Panc1 (cell line): ENCODE data around the gene CCDC40. TPM values are rescaled to one million over a fixed set of nuclear protein-coding genes. Genes with fewer than 3 reads are reported as not detected.

Experiments used
- ATAC-seq: fragments of 200-7000 bp; cut with Tn5 transposase; 2 replicates; pipeline ENCODE4 v1.9.1; 2020; ENCODE audit warnings: mild to moderate bottlenecking, moderate library complexity
- BruUV-seq: library from RNA; stranded (reverse); fragments of 400-500 nt; replicated peaks from 2 replicates; lab custom pipeline; 2021; lab: Mats Ljungman, UMichigan
- CTCF ChIA-PET: fragments of 300-600 bp; sonication (Branson Sonifier 250); formaldehyde crosslinking; loops from one replicate; lab custom pipeline; 2022; ENCODE audit warnings: antibody characterized with exemption; lab: Charles Lee
- POLR2A ChIA-PET: fragments of 300-600 bp; sonication (Branson Sonifier 250); formaldehyde crosslinking; loops from one replicate; lab custom pipeline; 2022; ENCODE audit warnings: antibody characterized with exemption; lab: Charles Lee
- DNase-seq: peaks from one replicate; pipeline ENCODE4 v3.0.0-alpha.2; 2010; ENCODE audit warnings: low read depth, low spot score
- H3K27ac ChIP-seq: 2 replicates; pipeline ENCODE4 v1.5.1; 2011; ENCODE audit warnings: mild to moderate bottlenecking, low read length, inconsistent platforms
- H3K27me3 ChIP-seq: fragments of 200-500 bp; sonication (Bioruptor generic); 2 replicates; pipeline ENCODE4 v1.6.0; 2014; ENCODE audit warnings: low read length, inconsistent platforms; ENCODE audit not compliant: control insufficient read depth, insufficient read depth
- H3K36me3 ChIP-seq: fragments of 200-500 bp; sonication (Bioruptor generic); 2 replicates; pipeline ENCODE4 v1.5.1; 2014; ENCODE audit warnings: inconsistent platforms, mild to moderate bottlenecking, low read length, moderate library complexity; ENCODE audit not compliant: control insufficient read depth, insufficient read depth
- H3K4me1 ChIP-seq: 2 replicates; pipeline ENCODE4 v1.5.1; 2011; ENCODE audit warnings: inconsistent platforms, mild to moderate bottlenecking, low read length, moderate library complexity; ENCODE audit not compliant: control insufficient read depth, insufficient read depth
- H3K4me3 ChIP-seq, 2 experiments: 2 replicates each; pipeline ENCODE4 v1.5.1; 2011 to 2012; ENCODE audit warnings: low read depth in 2 of 2, low read length in 2 of 2, mild to moderate bottlenecking in 2 of 2, inconsistent platforms in 1 of 2, moderate library complexity in 1 of 2
- H3K9me3 ChIP-seq: fragments of 200-500 bp; sonication (Bioruptor generic); 2 replicates; pipeline ENCODE4 v1.5.1; 2014; ENCODE audit warnings: low read depth, mild to moderate bottlenecking, inconsistent platforms, low read length, moderate library complexity; ENCODE audit not compliant: control insufficient read depth, insufficient read depth
- CTCF ChIP-seq: fragments of 450-650 bp; IDR thresholded peaks from 2 replicates; pipeline ENCODE4 v1.5.1; 2017; ENCODE audit warnings: mild to moderate bottlenecking
- POLR2AphosphoS5 ChIP-seq: IDR thresholded peaks from 2 replicates; pipeline ENCODE4 v1.6.1; 2012; ENCODE audit warnings: mild to moderate bottlenecking, low read depth, low read length, moderate library complexity
- REST ChIP-seq, 2 experiments: IDR thresholded peaks; 2 replicates each; pipeline ENCODE4 v1.6.1; 2011 to 2012; ENCODE audit warnings: low read depth in 2 of 2, control low read depth in 1 of 2, low read length in 1 of 2, mild to moderate bottlenecking in 1 of 2, moderate library complexity in 1 of 2; ENCODE audit not compliant: insufficient read depth in 1 of 2
- SIN3A ChIP-seq: IDR thresholded peaks from 2 replicates; pipeline ENCODE4 v1.6.1; 2012; ENCODE audit warnings: low read depth, mild to moderate bottlenecking, low read length, moderate library complexity, borderline replicate concordance; ENCODE audit not compliant: insufficient read depth
- TCF7L2 ChIP-seq: IDR thresholded peaks from 2 replicates; pipeline ENCODE4 v1.6.1; 2011; ENCODE audit warnings: mild to moderate bottlenecking, low read depth, low read length, inconsistent platforms
- in situ Hi-C: cut with HindIII; loops from 2 replicates; pipeline ENCODE4 v1.10.0; 2016; ENCODE audit warnings: low sequenced_read_pairs, low pct_unique_long_range_greater_than_20kb
- intact Hi-C: fragments of 100-400 bp; cut with micrococcal nuclease; formaldehyde crosslinking; loops from one replicate; pipeline ENCODE4 v1.10.0; 2022; ENCODE audit not compliant: unreplicated experiment
- total RNA-seq: library from RNA; stranded (reverse); gene quantifications from one replicate; pipeline ENCODE4 v1.2.1, GENCODE V29; 2021; ENCODE audit not compliant: unreplicated experiment

CCDC40 gene
- total RNA-seq, 1 experiment from 2014 or later: 18.0 TPM

- in situ Hi-C loops: no loop called here
- POLR2A ChIA-PET: no interaction called here
- ATAC-seq: peak; percentile 40; the same call in 1 of the 2 replicates
These were observed 82.3 kb downstream of the CCDC40 start for GRCh38 chr17:80118601-80119270.

GRCh38 chr17:80119271-80119791 lies 82.9 kb downstream of the CCDC40 start:
- no TSS peak for BruUV-seq
- CTCF ChIA-PET: no interaction called here
- no peak overlapping the region for H3K27ac ChIP-seq
- H3K4me3 ChIP-seq: no peak overlapping the region
- 0 out of 2 replicates have a peak, but pooled peaks cover 3% of the 10 kb centered on the region for H3K4me1 ChIP-seq
- H3K9me3 ChIP-seq: no peaks in the 10 kb centered on the region
- no peaks in the 10 kb centered on the region for H3K27me3 ChIP-seq
- peak; percentile 35; the same call in 1 of the 2 replicates for ATAC-seq
- TF ChIP-seq POLR2AphosphoS5: no peak
- TF ChIP-seq REST (IDR thresholded peaks at IDR 0.05; ENCODE audit: insufficient read depth in 1 of 2, low read depth in 2 of 2, low read length in 1 of 2): no peak
- TF ChIP-seq SIN3A: no peak
- TF ChIP-seq CTCF: no peak
- no peak for TF ChIP-seq TCF7L2
- no peak for DNase-seq
- POLR2A ChIA-PET: no interaction called here
- intact Hi-C loops (no loop called here), in situ Hi-C loops (no loop called here)
- no peaks in the 10 kb centered on the region for H3K36me3 ChIP-seq

More at GRCh38 chr17:80118601-80119270, 82.3 kb downstream of the CCDC40 start:
- intact Hi-C loops: no loop called here
- CTCF ChIA-PET: no interaction called here
- no peak for TF ChIP-seq SIN3A
- no peak for TF ChIP-seq REST (IDR thresholded peaks at IDR 0.05; ENCODE audit: insufficient read depth in 1 of 2, low read depth in 2 of 2, low read length in 1 of 2)
- TF ChIP-seq CTCF: no peak
- no peak for TF ChIP-seq POLR2AphosphoS5
- no peak for TF ChIP-seq TCF7L2
- Histone ChIP-seq H3K36me3 (no peaks in the 10 kb centered on the region), H3K4me1 (0 out of 2 replicates have a peak, but pooled peaks cover 1% of the 10 kb centered on the region), H3K27ac (no peak overlapping the region), H3K27me3 (no peaks in the 10 kb centered on the region), H3K9me3 (no peaks in the 10 kb centered on the region), H3K4me3 (no peak overlapping the region)
- DNase-seq: no peak
- BruUV-seq: no TSS peak
